IPS DF 19.7 (cell line): ENCODE data around the gene KATNBL1.
A peak's percentile ranks its signal among the peaks of the same experiment; 100 is the strongest.
"Not testable (repeated sequence)": the region's sequence is repeated elsewhere in the genome, so short reads cannot be mapped to it uniquely, and the experiment has no call there.

ENCODE experiments used
- DNase-seq: peaks from one replicate; pipeline ENCODE4 v3.0.0-alpha.2; 2013; ENCODE audit warnings: low read depth, low spot score

The KATNBL1 gene

GRCh38 chr15:34203305-34203704 lies 6.6 kb downstream of the KATNBL1 start:
- no peak for DNase-seq

- DNase-seq: not testable (repeated sequence)
Measured at GRCh38 chr15:34193272-34193671, 16.6 kb downstream of the KATNBL1 start.

DNA sequence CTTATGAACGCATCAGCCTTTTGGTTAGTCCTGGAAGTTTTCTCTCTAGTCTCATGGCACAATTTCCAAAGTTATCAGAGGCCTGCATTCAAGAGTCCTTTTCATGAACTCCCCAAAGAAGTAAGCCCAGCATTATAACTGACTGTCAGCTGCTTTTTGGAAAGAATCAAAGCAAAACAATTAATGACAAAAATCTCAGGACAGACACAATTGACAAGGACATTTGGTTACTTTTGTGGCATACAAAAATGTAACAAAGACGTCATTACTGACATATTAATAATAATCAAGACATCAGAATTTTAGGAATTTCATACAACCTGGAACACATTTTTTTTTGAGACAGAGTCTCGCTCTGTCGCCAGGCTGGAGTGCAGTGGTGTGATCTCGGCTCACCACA lies 21.2 kb downstream of the KATNBL1 start:
- no peak for DNase-seq

GRCh38 chr15:34185666-34186065 lies 24.2 kb downstream of the KATNBL1 start:
- DNase-seq: no peak

DNA sequence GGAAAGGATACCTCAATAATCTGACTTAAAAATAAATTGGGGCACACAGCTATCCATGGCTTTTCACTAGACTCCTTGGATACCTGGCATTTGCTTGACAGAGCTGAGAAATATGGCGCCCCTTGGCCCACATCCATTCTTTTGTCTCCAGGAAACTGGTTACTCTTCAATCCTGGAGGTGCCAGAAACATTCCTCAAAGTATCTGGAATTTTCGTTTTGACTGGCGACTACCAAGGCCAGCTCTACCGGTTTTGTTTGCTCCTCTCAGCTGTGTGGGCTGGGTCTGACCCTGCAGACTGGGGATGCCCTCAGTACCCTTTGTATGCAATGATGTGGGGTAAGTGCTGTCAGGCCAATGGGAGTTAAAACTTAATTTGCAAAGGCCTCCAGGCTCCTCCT lies 27.0 kb downstream of the KATNBL1 start:
- peak; percentile 5 for DNase-seq

GRCh38 chr15:34179234-34179633 lies 30.7 kb downstream of the KATNBL1 start:
- DNase-seq: no peak

- DNase-seq: peak; percentile 3
Measured at GRCh38 chr15:34165987-34166573, 43.8 kb downstream of the KATNBL1 start.

DNA sequence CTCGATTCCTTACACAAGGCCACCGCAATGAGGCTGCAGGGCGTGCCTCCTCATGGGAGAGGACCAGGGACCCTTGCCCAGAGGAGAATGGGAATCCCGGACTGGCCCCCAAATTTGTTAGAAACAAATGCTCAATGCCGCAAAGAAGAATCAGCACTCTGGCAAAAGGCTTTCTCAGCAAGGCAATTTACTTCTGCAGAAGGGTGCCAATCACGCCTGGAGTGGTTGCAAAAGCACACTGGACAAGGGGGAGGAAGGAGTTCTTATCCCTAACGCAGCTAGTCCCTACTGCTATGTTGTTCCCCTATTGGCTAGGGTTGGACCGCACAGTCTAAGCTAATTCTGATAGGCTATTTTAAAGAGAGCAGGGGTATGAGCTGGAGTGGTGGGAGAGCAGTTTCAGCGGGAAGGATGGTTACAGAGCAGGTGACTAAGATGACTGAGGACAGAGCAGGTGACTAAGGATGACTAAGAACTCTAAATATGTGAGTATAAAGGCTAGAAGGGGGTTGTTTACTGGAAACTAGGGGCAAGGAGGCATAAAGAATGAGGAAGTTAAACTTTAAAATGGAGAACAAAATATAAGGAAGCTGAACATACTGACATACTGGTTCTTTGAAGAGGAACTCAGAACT lies 48.5 kb downstream of the KATNBL1 start:
- DNase-seq: no peak

DNA sequence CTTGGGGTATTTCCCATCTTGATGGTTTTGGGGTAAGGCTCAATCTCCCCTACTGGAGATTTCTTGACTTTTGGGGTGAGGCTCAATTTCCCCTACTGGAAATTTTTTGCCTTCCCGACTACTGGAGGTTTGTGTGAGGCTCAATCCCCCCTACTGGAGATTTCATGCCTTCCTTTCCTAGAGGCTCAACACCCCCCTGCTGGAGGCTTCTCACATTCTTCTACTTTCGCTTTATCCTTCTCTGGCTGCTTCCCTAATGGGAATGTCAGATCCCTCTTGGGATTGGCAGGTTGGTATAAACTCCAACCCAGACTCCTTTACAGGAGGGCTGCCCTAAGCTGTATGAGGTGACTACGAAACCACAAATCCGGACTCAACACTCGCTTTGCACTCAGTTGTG lies 49.2 kb downstream of the KATNBL1 start:
- peak; percentile 7 for DNase-seq

DNA sequence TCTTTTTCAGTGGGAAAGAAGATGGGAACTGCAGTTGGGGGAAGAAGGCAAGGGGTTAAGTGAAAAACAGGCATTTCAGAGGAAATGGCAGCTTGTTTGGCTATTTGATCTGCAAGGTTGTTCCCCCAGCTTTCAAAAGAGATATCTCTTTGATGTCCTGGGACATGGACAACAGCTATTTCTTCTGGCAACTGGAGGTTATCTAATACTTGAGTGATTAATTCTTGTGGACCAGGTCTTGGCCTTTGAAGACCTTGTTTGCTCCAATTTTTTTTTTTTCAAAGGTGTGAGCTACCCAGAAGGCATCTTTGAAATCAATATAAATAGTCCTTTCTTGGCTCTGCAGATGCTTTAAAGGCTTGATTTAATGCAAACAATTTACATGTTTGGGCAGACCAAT lies 51.5 kb downstream of the KATNBL1 start:
- DNase-seq: no peak

- DNase-seq: no peak
Measured at GRCh38 chr15:34155859-34156258, 54.0 kb downstream of the KATNBL1 start.

GRCh38 chr15:34154725-34155204 lies 55.1 kb downstream of the KATNBL1 start:
- DNase-seq: no peak

DNA sequence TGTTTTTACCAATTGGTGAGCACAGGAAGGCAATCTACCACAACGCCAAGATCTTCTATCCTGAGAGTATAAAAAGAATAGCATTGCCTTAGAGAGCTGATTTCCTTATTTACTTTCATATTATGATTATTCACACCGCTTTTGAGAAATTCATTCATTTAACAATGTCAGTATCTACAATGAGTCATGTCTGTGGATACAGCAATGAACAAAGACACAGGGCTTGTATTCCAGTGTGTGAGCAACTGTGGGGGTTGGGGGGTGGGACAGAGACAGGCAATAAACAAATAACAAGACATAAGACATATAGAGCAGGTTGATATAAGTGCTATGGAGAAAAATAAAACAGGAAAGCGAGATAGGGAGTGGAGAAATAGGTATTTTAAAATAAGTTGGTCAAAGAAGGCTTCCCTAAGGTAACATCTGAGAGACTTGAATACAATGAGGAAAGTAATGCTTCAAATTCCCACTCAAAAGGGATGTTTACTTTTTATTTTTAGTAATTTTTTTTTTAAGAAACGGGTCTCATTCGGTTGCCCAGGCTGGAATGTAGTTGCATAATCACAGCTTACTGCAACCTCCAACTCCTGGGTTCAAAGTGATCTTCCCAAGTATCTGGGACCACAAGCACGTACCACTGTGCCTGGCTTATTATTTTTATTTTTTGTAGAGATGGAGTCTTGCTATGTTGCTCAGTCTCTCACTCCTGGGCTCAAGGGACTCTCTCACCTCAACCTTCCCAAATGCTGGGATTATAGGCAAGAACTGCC lies 62.3 kb downstream of the KATNBL1 start:
- DNase-seq: no peak

GRCh38 chr15:34133511-34133910 lies 76.4 kb downstream of the KATNBL1 start:
- DNase-seq: no peak

GRCh38 chr15:34132881-34133280 lies 77.0 kb downstream of the KATNBL1 start:
- DNase-seq: no peak

- DNase-seq: no peak
Measured at GRCh38 chr15:34128898-34129297, 81.0 kb downstream of the KATNBL1 start.

- no peak for DNase-seq
Measured at GRCh38 chr15:34126522-34126921, 83.4 kb downstream of the KATNBL1 start.

- no peak for DNase-seq
Measured at GRCh38 chr15:34125945-34126344, 84.0 kb downstream of the KATNBL1 start.

DNA sequence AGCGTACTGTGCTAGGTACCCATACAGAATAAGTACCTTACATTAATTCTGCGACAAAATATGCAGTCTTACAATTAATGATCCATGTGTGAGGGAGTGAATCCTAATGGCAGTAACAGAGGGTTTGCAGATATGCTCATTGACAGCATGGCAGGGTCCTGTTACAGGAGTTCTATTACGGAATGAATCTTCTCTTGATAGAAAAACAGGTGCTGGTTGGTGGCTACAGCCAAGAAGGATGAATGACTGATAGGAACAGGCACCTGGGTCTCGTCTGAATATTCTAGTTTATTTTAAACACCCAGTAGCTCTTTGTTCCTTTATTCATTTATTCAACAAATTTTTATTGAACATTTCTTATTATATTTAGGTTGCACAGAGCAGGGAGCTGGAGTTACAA lies 85.2 kb downstream of the KATNBL1 start:
- DNase-seq: no peak

- DNase-seq: no peak
Measured at GRCh38 chr15:34122771-34123183, 87.1 kb downstream of the KATNBL1 start.

DNA sequence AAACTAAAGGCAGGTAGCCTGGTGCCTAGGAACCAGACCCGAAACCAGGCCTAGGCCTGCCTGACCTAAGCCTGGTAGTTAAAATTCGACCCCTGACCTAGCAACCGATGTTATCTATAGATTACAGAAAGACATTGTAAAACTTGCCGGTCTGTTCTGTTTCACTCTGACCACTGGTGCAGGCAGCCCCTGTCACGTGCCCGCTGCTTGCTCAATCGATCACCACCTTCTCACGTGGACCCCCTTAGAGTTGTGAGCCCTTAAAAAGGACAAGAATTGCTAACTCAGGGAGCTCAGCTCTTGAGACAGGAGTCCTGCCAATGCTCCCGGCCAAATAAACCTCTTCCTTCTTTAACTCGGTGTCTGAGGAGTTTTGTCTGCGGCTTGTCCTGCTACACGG lies 88.1 kb downstream of the KATNBL1 start:
- DNase-seq: not testable (repeated sequence)

GRCh38 chr15:34120420-34120819 lies 89.5 kb downstream of the KATNBL1 start:
- DNase-seq: not testable (repeated sequence)

DNA sequence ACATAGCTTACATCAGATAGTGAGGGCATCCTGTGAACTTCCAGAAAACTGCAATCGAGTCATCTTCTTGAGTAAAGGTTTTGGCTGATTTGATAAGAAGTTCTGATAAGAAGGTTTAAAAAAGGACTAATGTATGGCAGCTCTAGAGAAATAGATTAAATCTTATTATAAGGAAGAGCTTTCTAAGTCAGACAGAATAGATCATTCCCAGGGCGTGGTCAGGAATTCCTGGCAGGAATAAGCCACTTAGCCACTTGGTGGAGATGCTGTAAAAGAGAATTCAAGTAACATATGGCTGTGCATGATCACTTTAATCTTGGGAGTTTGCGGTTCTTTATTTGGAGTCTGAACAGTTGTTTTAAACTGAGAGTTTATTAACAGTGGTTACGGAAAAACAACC lies 90.6 kb downstream of the KATNBL1 start:
- DNase-seq: no peak
